IMR-90 (cell line): ENCODE data around the gene FOXN4. TPM values are rescaled to one million over a fixed set of nuclear protein-coding genes. Genes with fewer than 3 reads are reported as not detected.

Experiments
- ATAC-seq: fragments of 200-7000 bp; cut with Tn5 transposase; 2 replicates; pipeline ENCODE4 v1.9.1; 2020; ENCODE audit warnings: low read depth, mild to moderate bottlenecking, moderate library complexity
- BruUV-seq: library from RNA; stranded (reverse); fragments of 400-500 nt; replicated peaks from 2 replicates; lab custom pipeline; 2021; lab: Mats Ljungman, UMichigan
- CTCF ChIA-PET: fragments of 300-600 bp; formaldehyde crosslinking; extraction: SDS; loops from one replicate; lab custom pipeline; 2021; ENCODE audit warnings: antibody characterized with exemption; lab: Yijun Ruan, JAX
- POLR2A ChIA-PET: fragments of 300-600 bp; sonication (Branson Sonifier 250); formaldehyde crosslinking; loops from one replicate; lab custom pipeline; 2022; ENCODE audit warnings: antibody characterized with exemption; ENCODE audit not compliant: unreplicated experiment; lab: Charles Lee
- DNase-seq: peaks from one replicate; pipeline ENCODE4 v3.0.0; 2013
- H2AFZ ChIP-seq: replicated peaks from 2 replicates; pipeline ENCODE3; 2013; ENCODE audit warnings: low read length, mild to moderate bottlenecking; ENCODE audit not compliant: poor library complexity
- H2AK5ac ChIP-seq: 2 replicates; pipeline ENCODE4 v1.6.1; 2013; ENCODE audit warnings: low read depth, low read length, inconsistent platforms
- H2AK9ac ChIP-seq: replicated peaks from 2 replicates; pipeline ENCODE3; 2013; ENCODE audit warnings: mild to moderate bottlenecking, low read depth, low read length, moderate library complexity; ENCODE audit not compliant: poor library complexity
- H2BK120ac ChIP-seq: 2 replicates; pipeline ENCODE4 v1.6.1; 2013; ENCODE audit warnings: low read depth, low read length, inconsistent platforms
- H2BK15ac ChIP-seq: 3 replicates; pipeline ENCODE4 v1.6.1; 2013; ENCODE audit warnings: low read depth, low read length, inconsistent platforms
- H2BK20ac ChIP-seq: 2 replicates; pipeline ENCODE4 v1.6.1; 2013; ENCODE audit warnings: low read depth, mild to moderate bottlenecking, inconsistent platforms, low read length, moderate library complexity
- H2BK5ac ChIP-seq: 2 replicates; pipeline ENCODE4 v1.6.1; 2013; ENCODE audit warnings: mild to moderate bottlenecking, low read depth, low read length, inconsistent platforms; ENCODE audit not compliant: poor library complexity, severe bottlenecking
- H3K14ac ChIP-seq: replicated peaks from 2 replicates; pipeline ENCODE4 v1.6.1; 2013; ENCODE audit warnings: low read depth, low read length, inconsistent platforms
- H3K18ac ChIP-seq: 2 replicates; pipeline ENCODE4 v1.6.1; 2013; ENCODE audit warnings: low read depth, low read length, control low read depth
- H3K23ac ChIP-seq: 2 replicates; pipeline ENCODE4 v1.6.1; 2013; ENCODE audit warnings: low read depth, low read length, inconsistent platforms
- H3K27ac ChIP-seq: 2 replicates; pipeline ENCODE4 v1.5.1; 2013; ENCODE audit warnings: mild to moderate bottlenecking, control low read depth, low read length; ENCODE audit not compliant: insufficient read depth
- H3K27me3 ChIP-seq: 2 replicates; pipeline ENCODE4 v1.6.1; 2013; ENCODE audit warnings: low read length; ENCODE audit not compliant: control insufficient read depth, insufficient read depth
- H3K36me3 ChIP-seq: 2 replicates; pipeline ENCODE4 v1.6.1; 2013; ENCODE audit warnings: low read length, mixed read lengths; ENCODE audit not compliant: control insufficient read depth, insufficient read depth
- H3K4ac ChIP-seq: 2 replicates; pipeline ENCODE4 v1.6.1; 2013; ENCODE audit warnings: low read depth, low read length, inconsistent platforms
- H3K4me1 ChIP-seq: 2 replicates; pipeline ENCODE4 v1.6.1; 2013; ENCODE audit warnings: low read length, mixed read lengths; ENCODE audit not compliant: control insufficient read depth, insufficient read depth
- H3K4me2 ChIP-seq: 2 replicates; pipeline ENCODE4 v1.6.1; 2013; ENCODE audit warnings: low read depth, mild to moderate bottlenecking, control low read depth, low read length, moderate library complexity
- H3K4me3 ChIP-seq: 2 replicates; pipeline ENCODE4 v1.5.1; 2013; ENCODE audit warnings: low read depth, mild to moderate bottlenecking, control low read depth, low read length, moderate library complexity; ENCODE audit not compliant: insufficient read depth
- H3K56ac ChIP-seq: 2 replicates; pipeline ENCODE4 v1.6.1; 2013; ENCODE audit warnings: low read length, inconsistent platforms; ENCODE audit not compliant: insufficient read depth; ENCODE audit errors: extremely low read depth
- H3K79me1 ChIP-seq, 2 experiments: 2 replicates each; pipeline ENCODE4 v1.6.1; 2013; ENCODE audit warnings: low read length in 2 of 2, inconsistent platforms in 1 of 2, low read depth in 1 of 2
- H3K9ac ChIP-seq: 2 replicates; pipeline ENCODE4 v1.6.1; 2013; ENCODE audit warnings: low read depth, low read length, control low read depth
- H3K9me1 ChIP-seq: 2 replicates; pipeline ENCODE4 v1.6.1; 2013; ENCODE audit warnings: low read length, inconsistent platforms; ENCODE audit not compliant: insufficient read depth
- H3K9me3 ChIP-seq: 2 replicates; pipeline ENCODE4 v1.6.1; 2013; ENCODE audit warnings: low read length; ENCODE audit not compliant: control insufficient read depth, insufficient read depth
- H4K20me1 ChIP-seq: 2 replicates; pipeline ENCODE4 v1.6.1; 2013; ENCODE audit warnings: low read length, inconsistent platforms; ENCODE audit not compliant: insufficient read depth
- H4K5ac ChIP-seq: 2 replicates; pipeline ENCODE4 v1.6.1; 2013; ENCODE audit warnings: mild to moderate bottlenecking, low read depth, low read length, control low read depth
- H4K8ac ChIP-seq, 2 experiments: 2 replicates each; pipeline ENCODE4 v1.6.1; 2013; ENCODE audit warnings: low read depth in 2 of 2, low read length in 2 of 2, control low read depth in 1 of 2, inconsistent platforms in 1 of 2
- H4K91ac ChIP-seq: 2 replicates; pipeline ENCODE4 v1.6.1; 2013; ENCODE audit warnings: low read depth, low read length, inconsistent platforms; ENCODE audit not compliant: insufficient read depth
- RAD21 ChIP-seq: IDR thresholded peaks from 2 replicates; pipeline ENCODE4 v1.6.1; 2012; ENCODE audit warnings: low read length, improper control_type of control experiment
- RFX5 ChIP-seq: IDR thresholded peaks from 2 replicates; pipeline ENCODE4 v1.8.0; 2012; ENCODE audit warnings: low read depth, mild to moderate bottlenecking, low read length, moderate library complexity
- SMC3 ChIP-seq: fragments of 150-350 bp; IDR thresholded peaks from 2 replicates; pipeline ENCODE4 v1.6.1; 2016; ENCODE audit warnings: low read depth, mild to moderate bottlenecking, antibody characterized with exemption, low read length, moderate library complexity
- WGBS, 2 experiments: methylation state at CpG; one replicate each; pipeline versions ENCODE4 v1.1.5 to v1.1.7; 2013; ENCODE audit warnings: missing lambda C conversion rate in 2 of 2; ENCODE audit not compliant: insufficient read length in 1 of 2; ENCODE audit errors: extremely low coverage in 2 of 2; 5-methylcytosine and 5-hydroxymethylcytosine counted together
- dilution Hi-C: fragments of 300-500 bp; cut with HindIII; formaldehyde crosslinking; loops from one replicate; pipeline ENCODE4 v1.14.3; 2018; ENCODE audit warnings: low sequenced_read_pairs; ENCODE audit not compliant: unreplicated experiment
- in situ Hi-C: fragments of 300-500 bp; cut with MboI; formaldehyde crosslinking; loops from 3 replicates; pipeline ENCODE4 v1.14.3; 2019; ENCODE audit warnings: low sequenced_read_pairs, inconsistent platforms, mixed read lengths
- intact Hi-C: fragments of 100-400 bp; cut with micrococcal nuclease; formaldehyde crosslinking; loops from 2 replicates; pipeline ENCODE4 v1.10.0; 2022
- polyA plus RNA-seq, 3 experiments: library from polyadenylated mRNA; depleted of rRNA; stranded (reverse); fragments of >200 nt; gene quantifications; 2 replicates each; pipeline ENCODE4 v1.2.3, GENCODE V29; 2012; ENCODE audit warnings: low replicate concordance in 1 of 3
- total RNA-seq: library from RNA; depleted of rRNA; stranded (reverse); fragments of >200 nt; gene quantifications from 2 replicates; pipeline ENCODE4 v1.2.3, GENCODE V29; 2012
- TF ChIP-seq, protein P1 (sequence below): conservative IDR thresholded peaks from 2 replicates; pipeline ENCODE4 v1.5.1; 2012; ENCODE audit warnings: mild to moderate bottlenecking, low read depth, low read length, improper control_type of control experiment

Gene FOXN4
- total and polyA plus RNA-seq, 2 of the 4 experiments (the other 2 are of a cell fraction): not detected

DNA sequence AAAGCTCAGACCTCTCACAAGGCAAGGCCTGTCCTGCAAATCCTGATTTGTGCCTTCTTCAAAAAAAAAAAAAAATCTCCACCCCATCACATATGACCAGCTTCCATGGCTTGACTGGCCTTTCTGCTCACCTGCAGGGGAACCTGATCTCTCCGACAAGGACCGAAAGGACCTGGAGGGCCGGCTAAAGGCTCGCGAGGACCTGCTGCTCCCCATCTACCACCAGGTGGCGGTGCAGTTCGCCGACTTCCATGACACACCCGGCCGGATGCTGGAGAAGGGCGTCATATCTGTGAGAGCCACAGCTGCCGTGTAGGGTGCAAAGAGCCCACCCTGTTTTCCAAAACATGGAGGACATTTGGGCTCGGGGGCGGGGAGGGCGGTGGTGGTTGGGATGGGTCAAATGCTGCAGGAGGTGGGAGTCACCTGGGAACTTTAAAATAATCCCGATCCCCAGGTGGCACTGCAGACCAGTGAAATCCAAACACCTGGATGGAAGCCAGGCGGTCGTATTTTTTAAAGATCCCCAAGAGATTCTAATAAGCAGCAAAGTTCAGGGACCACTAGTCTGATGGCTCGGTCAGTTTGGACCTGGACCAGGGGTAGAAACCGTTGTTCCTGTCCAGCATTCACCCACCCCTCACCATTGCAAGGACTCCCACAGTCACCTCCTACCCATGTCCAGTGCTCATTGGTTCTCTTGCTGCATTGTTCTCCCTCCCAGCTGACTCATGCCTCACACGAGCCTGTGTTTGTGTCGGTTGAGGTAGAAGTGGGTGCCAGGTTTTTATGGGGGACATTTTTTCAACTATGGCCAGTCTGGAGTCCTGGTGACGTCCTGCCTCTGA is 44.8 kb downstream of the FOXN4 start:
- no peaks in the 10 kb centered on the region for H3K9me1 ChIP-seq
- no peak overlapping the region for H2BK120ac ChIP-seq
- H2AFZ ChIP-seq: peak overlapping the region; percentile 67
- H3K27me3 ChIP-seq: no peaks in the 10 kb centered on the region
- H3K9me3 ChIP-seq: no peaks in the 10 kb centered on the region
- dilution Hi-C loops: no loop called here
- H3K79me1 ChIP-seq: no peaks in the 10 kb centered on the region
- H3K4ac ChIP-seq: no peak overlapping the region
- POLR2A ChIA-PET: interaction anchor here (0.6 kb wide), 1 partner anchor 153 kb away, joined by 4 read pairs; no protein-coding TSS in a partner anchor
- H3K4me2 ChIP-seq: no peak overlapping the region
- no peak overlapping the region for H2BK15ac ChIP-seq
- ATAC-seq (peak; percentile 87), DNase-seq (peak; percentile 41)
- H4K91ac ChIP-seq: no peak overlapping the region
- 35% methylated on average over 12 of the region's 23 CpGs; no CpG with 5 or more reads in 1 of the 2 experiments for WGBS, 2 experiments
- no peak overlapping the region for H3K18ac ChIP-seq
- H2BK20ac ChIP-seq: no peak overlapping the region
- H3K36me3 ChIP-seq: peaks cover 3% of the 10 kb centered on the region; the same call in 1 of the 2 replicates
- H4K20me1 ChIP-seq: no peaks in the 10 kb centered on the region
- H3K14ac ChIP-seq: no peak overlapping the region
- no peak overlapping the region for H2AK9ac ChIP-seq
- H3K27ac ChIP-seq: no peak overlapping the region
- H2BK5ac ChIP-seq: no peak overlapping the region
- no peak overlapping the region for H4K8ac ChIP-seq
- no peak overlapping the region for H3K23ac ChIP-seq
- no peak overlapping the region for H3K4me3 ChIP-seq
- H3K4me1 ChIP-seq: no peaks in the 10 kb centered on the region
- intact Hi-C loops: loop anchor here (1.0 kb wide), 1 partner anchor 121 kb away; no protein-coding TSS in a partner anchor
- no peak overlapping the region for H4K5ac ChIP-seq
- H2AK5ac ChIP-seq: no peak overlapping the region
- TF ChIP-seq RFX5: no peak
- TF ChIP-seq RAD21: peak; percentile 57
- TF ChIP-seq SMC3: peak; percentile 58
- TF ChIP-seq, protein P1, sequence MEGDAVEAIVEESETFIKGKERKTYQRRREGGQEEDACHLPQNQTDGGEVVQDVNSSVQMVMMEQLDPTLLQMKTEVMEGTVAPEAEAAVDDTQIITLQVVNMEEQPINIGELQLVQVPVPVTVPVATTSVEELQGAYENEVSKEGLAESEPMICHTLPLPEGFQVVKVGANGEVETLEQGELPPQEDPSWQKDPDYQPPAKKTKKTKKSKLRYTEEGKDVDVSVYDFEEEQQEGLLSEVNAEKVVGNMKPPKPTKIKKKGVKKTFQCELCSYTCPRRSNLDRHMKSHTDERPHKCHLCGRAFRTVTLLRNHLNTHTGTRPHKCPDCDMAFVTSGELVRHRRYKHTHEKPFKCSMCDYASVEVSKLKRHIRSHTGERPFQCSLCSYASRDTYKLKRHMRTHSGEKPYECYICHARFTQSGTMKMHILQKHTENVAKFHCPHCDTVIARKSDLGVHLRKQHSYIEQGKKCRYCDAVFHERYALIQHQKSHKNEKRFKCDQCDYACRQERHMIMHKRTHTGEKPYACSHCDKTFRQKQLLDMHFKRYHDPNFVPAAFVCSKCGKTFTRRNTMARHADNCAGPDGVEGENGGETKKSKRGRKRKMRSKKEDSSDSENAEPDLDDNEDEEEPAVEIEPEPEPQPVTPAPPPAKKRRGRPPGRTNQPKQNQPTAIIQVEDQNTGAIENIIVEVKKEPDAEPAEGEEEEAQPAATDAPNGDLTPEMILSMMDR: peak; percentile 57
- in situ Hi-C loops: loop anchor here (5.0 kb wide), 1 partner anchor 128 kb away; no protein-coding TSS in a partner anchor
- no peak overlapping the region for H3K56ac ChIP-seq
- H3K9ac ChIP-seq: no peak overlapping the region
- CTCF ChIA-PET: interaction anchor here (0.5 to 2.2 kb wide), 6 partner anchors 75 to 787 kb away, joined by 3 to 13 read pairs (median 4); no protein-coding TSS in a partner anchor
- BruUV-seq: no TSS peak
